Stomach (tissue), 4 donors: Measurements from ENCODE around the gene IL12B.

ENCODE experiments used
- CTCF ChIP-seq, 7 experiments: fragments of 450-650 bp in 4 of 7; fragments of 200-600 bp in 3 of 7; sonication (generic) in 3 of 7; IDR thresholded peaks; one replicate each; pipeline ENCODE4 v1.5.1; 2016 to 2019; ENCODE audit warnings: antibody characterized with exemption in 7 of 7, control low read depth in 2 of 7, mild to moderate bottlenecking in 1 of 7
- POLR2A ChIP-seq, 4 donors: fragments of 450-650 bp; IDR thresholded peaks; one replicate each; pipeline ENCODE4 v1.6.1; 2016; ENCODE audit warnings: antibody characterized with exemption in 4 of 4, control low read depth in 2 of 4, mild to moderate bottlenecking in 1 of 4, moderate library complexity in 1 of 4

DNA sequence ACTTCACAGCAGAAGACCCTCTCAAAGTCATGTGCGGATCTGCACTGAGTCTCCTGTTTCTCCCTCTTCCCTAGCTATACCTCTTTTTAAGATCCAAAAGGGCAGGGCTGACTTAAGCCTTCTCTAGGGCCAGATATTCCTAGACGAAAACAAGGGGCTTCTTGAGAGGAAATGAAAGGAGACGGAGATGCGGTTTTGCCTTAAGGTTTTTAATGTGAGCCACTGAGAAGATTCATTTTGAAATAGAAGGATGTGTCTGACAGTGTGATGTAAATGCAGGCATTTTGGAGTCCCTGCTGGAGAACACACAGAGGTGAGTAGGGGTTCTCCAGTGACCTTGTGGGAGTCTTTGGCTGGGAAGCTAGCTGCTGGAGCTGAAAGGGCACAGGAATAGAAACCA lies 15.6 kb upstream of the IL12B start:
- TF ChIP-seq POLR2A (IDR thresholded peaks at IDR 0.05) (no peak), CTCF (IDR thresholded peaks at IDR 0.05) (no peak)
